MCF 10A (cell line): ENCODE results near the gene AP1S3. TPM values are rescaled to one million over a fixed set of nuclear protein-coding genes. Genes with fewer than 3 reads are reported as not detected.
A peak's percentile ranks its signal among the peaks of the same experiment; 100 is the strongest.
"Not testable (repeated sequence)": the region's sequence is repeated elsewhere in the genome, so short reads cannot be mapped to it uniquely, and the experiment has no call there.

Source experiments
- BruUV-seq: library from RNA; stranded (reverse); fragments of 400-500 nt; replicated peaks from 2 replicates; lab custom pipeline; 2021; lab: Mats Ljungman, UMichigan
- CTCF ChIA-PET: fragments of 300-600 bp; sonication (Branson Sonifier 250); formaldehyde crosslinking; extraction: SDS; loops from one replicate; lab custom pipeline; 2021; ENCODE audit warnings: antibody characterized with exemption, inconsistent platforms; lab: Yijun Ruan, JAX
- POLR2A ChIA-PET: fragments of 300-600, 350-650 bp; sonication (Branson Sonifier 250); formaldehyde crosslinking; extraction: SDS; loops from one replicate; lab custom pipeline; 2020; ENCODE audit warnings: antibody characterized with exemption, inconsistent platforms; lab: Yijun Ruan, JAX
- DNase-seq: peaks from one replicate; pipeline ENCODE4 v3.0.0-alpha.2; 2018; ENCODE audit not compliant: unreplicated experiment
- H3K27ac Mint-ChIP-seq: one replicate; pipeline ENCODE4 v1.8.0; 2022; ENCODE audit warnings: mild to moderate bottlenecking, low read depth, mixed read lengths; ENCODE audit not compliant: unreplicated experiment
- H3K27me3 Mint-ChIP-seq: one replicate; pipeline ENCODE4 v1.8.0; 2022; ENCODE audit warnings: mixed read lengths; ENCODE audit not compliant: insufficient read depth, unreplicated experiment
- H3K36me3 Mint-ChIP-seq: one replicate; pipeline ENCODE4 v1.8.0; 2022; ENCODE audit warnings: mild to moderate bottlenecking, moderate library complexity, mixed read lengths; ENCODE audit not compliant: insufficient read depth, unreplicated experiment
- H3K4me1 Mint-ChIP-seq: one replicate; pipeline ENCODE4 v1.8.0; 2022; ENCODE audit warnings: mixed read lengths; ENCODE audit not compliant: insufficient read depth, unreplicated experiment
- H3K4me3 Mint-ChIP-seq: one replicate; pipeline ENCODE4 v1.8.0; 2022; ENCODE audit warnings: mild to moderate bottlenecking, moderate library complexity, mixed read lengths; ENCODE audit not compliant: unreplicated experiment
- H3K9me3 Mint-ChIP-seq: one replicate; pipeline ENCODE4 v1.8.0; 2022; ENCODE audit warnings: mixed read lengths; ENCODE audit not compliant: unreplicated experiment
- intact Hi-C: fragments of 100-400 bp; cut with micrococcal nuclease; formaldehyde crosslinking; loops from 2 replicates; pipeline ENCODE4 v1.14.1; 2022
- total RNA-seq: library from RNA; stranded (reverse); gene quantifications from 2 replicates; pipeline ENCODE4 v1.2.3, GENCODE V29; 2022
- TF ChIP-seq, protein P1 (sequence below): fragments of 200-600 bp; IDR thresholded peaks from one replicate; pipeline ENCODE4 v1.8.0; 2022; ENCODE audit warnings: antibody characterized with exemption, mild to moderate bottlenecking; ENCODE audit not compliant: unreplicated experiment

AP1S3 gene
- total RNA-seq, 1 experiment from 2014 or later, result 57.7 TPM

DNA sequence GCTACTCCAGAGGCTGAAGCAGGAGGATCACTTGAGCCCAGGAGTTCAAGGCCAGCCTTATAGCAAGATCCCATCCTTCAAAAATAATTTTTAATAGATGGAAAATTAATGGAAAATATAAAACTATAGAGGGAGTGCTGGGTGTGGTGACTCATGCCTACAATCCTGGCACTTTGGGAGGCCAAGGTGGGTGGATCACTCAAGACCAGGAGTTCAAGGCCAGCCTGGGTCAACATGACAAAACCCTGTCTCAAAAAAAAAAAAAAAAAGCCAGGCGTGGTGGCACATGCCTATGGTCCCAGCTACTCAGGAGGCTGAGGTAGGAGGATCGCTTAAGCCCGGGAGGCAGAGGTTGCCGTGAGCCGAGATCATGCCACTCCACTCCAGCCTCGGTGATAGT, 48.0 kb downstream of the AP1S3 start:
- Mint-ChIP-seq H3K4me1 (no peaks in the 10 kb centered on the region), H3K4me3 (no peak overlapping the region), H3K27ac (peak overlapping the region; percentile 52), H3K36me3 (no peaks in the 10 kb centered on the region), H3K9me3 (peaks cover 5% of the 10 kb centered on the region), H3K27me3 (no peaks in the 10 kb centered on the region)
- ChIA-PET CTCF (interaction anchor here (0.6 to 2.3 kb wide), 4 partner anchors 8 to 819 kb away, joined by 3 to 11 read pairs (median 4); no protein-coding TSS in a partner anchor), POLR2A (interaction anchor here (0.6 to 1.3 kb wide), 3 partner anchors 9 to 29 kb away, joined by 3 read pairs; no protein-coding TSS in a partner anchor)
- BruUV-seq, result no TSS peak
- DNase-seq, result no peak
- TF ChIP-seq, protein P1, sequence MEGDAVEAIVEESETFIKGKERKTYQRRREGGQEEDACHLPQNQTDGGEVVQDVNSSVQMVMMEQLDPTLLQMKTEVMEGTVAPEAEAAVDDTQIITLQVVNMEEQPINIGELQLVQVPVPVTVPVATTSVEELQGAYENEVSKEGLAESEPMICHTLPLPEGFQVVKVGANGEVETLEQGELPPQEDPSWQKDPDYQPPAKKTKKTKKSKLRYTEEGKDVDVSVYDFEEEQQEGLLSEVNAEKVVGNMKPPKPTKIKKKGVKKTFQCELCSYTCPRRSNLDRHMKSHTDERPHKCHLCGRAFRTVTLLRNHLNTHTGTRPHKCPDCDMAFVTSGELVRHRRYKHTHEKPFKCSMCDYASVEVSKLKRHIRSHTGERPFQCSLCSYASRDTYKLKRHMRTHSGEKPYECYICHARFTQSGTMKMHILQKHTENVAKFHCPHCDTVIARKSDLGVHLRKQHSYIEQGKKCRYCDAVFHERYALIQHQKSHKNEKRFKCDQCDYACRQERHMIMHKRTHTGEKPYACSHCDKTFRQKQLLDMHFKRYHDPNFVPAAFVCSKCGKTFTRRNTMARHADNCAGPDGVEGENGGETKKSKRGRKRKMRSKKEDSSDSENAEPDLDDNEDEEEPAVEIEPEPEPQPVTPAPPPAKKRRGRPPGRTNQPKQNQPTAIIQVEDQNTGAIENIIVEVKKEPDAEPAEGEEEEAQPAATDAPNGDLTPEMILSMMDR, result no peak
- intact Hi-C loops, result no loop called here

DNA sequence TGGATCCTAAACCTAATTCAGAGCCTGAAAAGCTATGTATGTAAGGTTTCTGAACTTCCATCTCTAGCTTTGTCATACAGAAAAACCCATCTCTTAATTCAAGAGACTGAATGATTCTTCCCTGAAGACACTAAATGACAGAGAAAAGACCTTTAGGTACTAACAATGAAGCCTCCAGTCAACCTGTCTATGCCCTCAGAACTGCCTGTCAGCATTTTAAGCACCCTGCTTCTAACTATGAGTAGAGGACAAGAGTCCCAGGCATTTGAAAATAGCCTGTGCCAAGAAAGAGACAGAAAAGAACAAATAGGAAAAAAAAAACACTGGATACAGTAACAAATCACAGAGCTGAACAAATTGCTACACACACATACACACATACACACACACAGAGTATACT, 48.6 kb downstream of the AP1S3 start:
- Mint-ChIP-seq H3K4me1 (no peaks in the 10 kb centered on the region), H3K27me3 (no peaks in the 10 kb centered on the region), H3K4me3 (no peak overlapping the region), H3K36me3 (no peaks in the 10 kb centered on the region), H3K9me3 (peaks cover 5% of the 10 kb centered on the region), H3K27ac (peak overlapping the region; percentile 52)
- no peak for DNase-seq
- CTCF ChIA-PET, result interaction anchor here (0.6 to 2.3 kb wide), 7 partner anchors 8 to 818 kb away, joined by 3 to 11 read pairs (median 4); no protein-coding TSS in a partner anchor
- POLR2A ChIA-PET, result interaction anchor here (0.6 to 1.5 kb wide), 6 partner anchors 8 to 57 kb away, joined by 3 to 4 read pairs (median 3); no protein-coding TSS in a partner anchor
- no TSS peak for BruUV-seq
- TF ChIP-seq, protein P1, result no peak
- intact Hi-C loops, result no loop called here

DNA sequence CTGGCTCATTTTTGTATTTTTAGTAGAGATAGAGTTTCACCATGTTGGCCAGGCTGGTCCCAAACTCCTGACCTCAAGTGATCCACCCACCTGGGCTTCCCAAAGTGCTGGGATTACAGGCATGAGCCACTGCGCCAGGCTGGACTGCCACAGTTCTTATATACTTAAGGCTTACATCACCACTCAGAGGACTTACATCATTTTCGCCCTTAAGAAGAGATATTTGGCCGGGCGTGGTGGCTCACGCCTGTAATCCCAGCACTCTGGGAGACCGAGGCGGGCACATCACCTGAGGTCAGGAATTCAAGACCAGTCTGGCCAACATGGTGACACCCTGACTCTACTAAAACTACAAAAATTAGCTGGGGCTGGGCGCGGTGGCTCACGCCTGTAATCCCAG, 49.3 kb downstream of the AP1S3 start:
- ChIA-PET CTCF (interaction anchor here (1.5 to 2.3 kb wide), 3 partner anchors 10 to 25 kb away, joined by 6 to 11 read pairs (median 7); no protein-coding TSS in a partner anchor), POLR2A (interaction anchor here (0.6 to 1.5 kb wide), 5 partner anchors 8 to 13 kb away, joined by 3 to 4 read pairs (median 3); no protein-coding TSS in a partner anchor)

DNA sequence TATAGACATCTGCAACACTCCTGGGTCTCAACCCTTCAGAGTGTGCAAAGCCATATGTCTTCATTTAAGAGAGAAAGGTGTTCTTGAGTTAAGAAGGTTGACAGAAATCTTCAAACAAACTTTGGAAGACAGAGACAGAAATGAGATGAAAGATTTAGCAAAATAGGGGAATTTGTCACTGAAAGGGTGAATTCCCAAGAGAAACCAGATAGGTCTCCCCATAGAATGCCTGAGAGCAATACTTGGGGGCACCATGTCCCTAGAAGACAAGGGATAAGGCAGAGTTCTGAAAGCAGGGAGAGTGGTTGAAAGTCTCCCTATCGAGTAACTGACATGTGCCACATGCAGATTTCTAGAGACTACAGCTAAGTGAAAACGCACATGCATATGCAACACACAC, 50.0 kb downstream of the AP1S3 start:
- ChIA-PET CTCF (interaction anchor here (1.5 to 2.3 kb wide), 3 partner anchors 9 to 25 kb away, joined by 6 to 11 read pairs (median 7); no protein-coding TSS in a partner anchor), POLR2A (interaction anchor here (1.3 to 1.5 kb wide), 2 partner anchors 9 kb away, joined by 3 to 4 read pairs; no protein-coding TSS in a partner anchor)
- intact Hi-C loops, result no loop called here
- Mint-ChIP-seq H3K27me3 (no peaks in the 10 kb centered on the region), H3K4me1 (no peaks in the 10 kb centered on the region), H3K27ac (peak overlapping the region; percentile 18), H3K9me3 (no peaks in the 10 kb centered on the region), H3K4me3 (no peak overlapping the region), H3K36me3 (no peaks in the 10 kb centered on the region)
- no peak for DNase-seq
- no TSS peak for BruUV-seq
- TF ChIP-seq, protein P1, result no peak

More for the DNA sequence above, 49.3 kb downstream of the AP1S3 start:
- H3K4me3 Mint-ChIP-seq, BruUV-seq, H3K27me3 Mint-ChIP-seq, H3K4me1 Mint-ChIP-seq, intact Hi-C loops, DNase-seq, H3K36me3 Mint-ChIP-seq, H3K27ac Mint-ChIP-seq, H3K9me3 Mint-ChIP-seq: not testable (repeated sequence)
